ENCODE data around the gene CFAP69. TPM values are rescaled to one million over a fixed set of nuclear protein-coding genes. Genes with fewer than 3 reads are reported as not detected.

CFAP69 gene
- total and polyA plus RNA-seq, 10 of the 15 experiments (the other 5 are each of a cell fraction or from before 2014, with no cell fraction given) = 0.11 to 3.1 (median 0.48) TPM; not detected in 1

- CTCF ChIA-PET = no interaction called here
- no peak for FAIRE-seq
- no peak for TF ChIP-seq CBX5 (IDR thresholded peaks at IDR 0.05; ENCODE audit: low read depth)
- TF ChIP-seq WRNIP1 (IDR thresholded peaks at IDR 0.05; ENCODE audit: borderline replicate concordance, low read depth, low read length) = no peak
- TF ChIP-seq, protein P1, sequence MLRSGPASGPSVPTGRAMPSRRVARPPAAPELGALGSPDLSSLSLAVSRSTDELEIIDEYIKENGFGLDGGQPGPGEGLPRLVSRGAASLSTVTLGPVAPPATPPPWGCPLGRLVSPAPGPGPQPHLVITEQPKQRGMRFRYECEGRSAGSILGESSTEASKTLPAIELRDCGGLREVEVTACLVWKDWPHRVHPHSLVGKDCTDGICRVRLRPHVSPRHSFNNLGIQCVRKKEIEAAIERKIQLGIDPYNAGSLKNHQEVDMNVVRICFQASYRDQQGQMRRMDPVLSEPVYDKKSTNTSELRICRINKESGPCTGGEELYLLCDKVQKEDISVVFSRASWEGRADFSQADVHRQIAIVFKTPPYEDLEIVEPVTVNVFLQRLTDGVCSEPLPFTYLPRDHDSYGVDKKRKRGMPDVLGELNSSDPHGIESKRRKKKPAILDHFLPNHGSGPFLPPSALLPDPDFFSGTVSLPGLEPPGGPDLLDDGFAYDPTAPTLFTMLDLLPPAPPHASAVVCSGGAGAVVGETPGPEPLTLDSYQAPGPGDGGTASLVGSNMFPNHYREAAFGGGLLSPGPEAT (IDR thresholded peaks at IDR 0.05; ENCODE audit: low read depth) = no peak
- no peak for TF ChIP-seq NKRF (conservative IDR thresholded peaks at IDR 0.05)
- no peak for TF ChIP-seq ZNF622 (IDR thresholded peaks at IDR 0.05)
- TF ChIP-seq IRF4 (IDR thresholded peaks at IDR 0.05; ENCODE audit: low read depth, low read length) = no peak
- TF ChIP-seq MXI1 (IDR thresholded peaks at IDR 0.05; ENCODE audit: low read depth, low read length) = no peak
- no peak for TF ChIP-seq PML (IDR thresholded peaks at IDR 0.05; ENCODE audit: low read length)
- TF ChIP-seq SPI1 (IDR thresholded peaks at IDR 0.05; ENCODE audit: borderline replicate concordance, insufficient read depth, low read depth, low read length) = no peak
- TF ChIP-seq, protein P2, sequence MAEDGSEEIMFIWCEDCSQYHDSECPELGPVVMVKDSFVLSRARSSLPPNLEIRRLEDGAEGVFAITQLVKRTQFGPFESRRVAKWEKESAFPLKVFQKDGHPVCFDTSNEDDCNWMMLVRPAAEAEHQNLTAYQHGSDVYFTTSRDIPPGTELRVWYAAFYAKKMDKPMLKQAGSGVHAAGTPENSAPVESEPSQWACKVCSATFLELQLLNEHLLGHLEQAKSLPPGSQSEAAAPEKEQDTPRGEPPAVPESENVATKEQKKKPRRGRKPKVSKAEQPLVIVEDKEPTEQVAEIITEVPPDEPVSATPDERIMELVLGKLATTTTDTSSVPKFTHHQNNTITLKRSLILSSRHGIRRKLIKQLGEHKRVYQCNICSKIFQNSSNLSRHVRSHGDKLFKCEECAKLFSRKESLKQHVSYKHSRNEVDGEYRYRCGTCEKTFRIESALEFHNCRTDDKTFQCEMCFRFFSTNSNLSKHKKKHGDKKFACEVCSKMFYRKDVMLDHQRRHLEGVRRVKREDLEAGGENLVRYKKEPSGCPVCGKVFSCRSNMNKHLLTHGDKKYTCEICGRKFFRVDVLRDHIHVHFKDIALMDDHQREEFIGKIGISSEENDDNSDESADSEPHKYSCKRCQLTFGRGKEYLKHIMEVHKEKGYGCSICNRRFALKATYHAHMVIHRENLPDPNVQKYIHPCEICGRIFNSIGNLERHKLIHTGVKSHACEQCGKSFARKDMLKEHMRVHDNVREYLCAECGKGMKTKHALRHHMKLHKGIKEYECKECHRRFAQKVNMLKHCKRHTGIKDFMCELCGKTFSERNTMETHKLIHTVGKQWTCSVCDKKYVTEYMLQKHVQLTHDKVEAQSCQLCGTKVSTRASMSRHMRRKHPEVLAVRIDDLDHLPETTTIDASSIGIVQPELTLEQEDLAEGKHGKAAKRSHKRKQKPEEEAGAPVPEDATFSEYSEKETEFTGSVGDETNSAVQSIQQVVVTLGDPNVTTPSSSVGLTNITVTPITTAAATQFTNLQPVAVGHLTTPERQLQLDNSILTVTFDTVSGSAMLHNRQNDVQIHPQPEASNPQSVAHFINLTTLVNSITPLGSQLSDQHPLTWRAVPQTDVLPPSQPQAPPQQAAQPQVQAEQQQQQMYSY (CRISPR knock-in tag; IDR thresholded peaks at IDR 0.05) = no peak
- no peak for TF ChIP-seq NFIC (IDR thresholded peaks at IDR 0.05; ENCODE audit: low read depth, low read length)
- TF ChIP-seq CREB1 (IDR thresholded peaks at IDR 0.05; ENCODE audit: low read depth) = no peak
- no peak for TF ChIP-seq MLLT1 (IDR thresholded peaks at IDR 0.05)
- no peak for TF ChIP-seq POLR2AphosphoS5 (IDR thresholded peaks at IDR 0.05; ENCODE audit: low read length)
- TF ChIP-seq LARP7 (IDR thresholded peaks at IDR 0.05) = no peak
- TF ChIP-seq, protein P3, sequence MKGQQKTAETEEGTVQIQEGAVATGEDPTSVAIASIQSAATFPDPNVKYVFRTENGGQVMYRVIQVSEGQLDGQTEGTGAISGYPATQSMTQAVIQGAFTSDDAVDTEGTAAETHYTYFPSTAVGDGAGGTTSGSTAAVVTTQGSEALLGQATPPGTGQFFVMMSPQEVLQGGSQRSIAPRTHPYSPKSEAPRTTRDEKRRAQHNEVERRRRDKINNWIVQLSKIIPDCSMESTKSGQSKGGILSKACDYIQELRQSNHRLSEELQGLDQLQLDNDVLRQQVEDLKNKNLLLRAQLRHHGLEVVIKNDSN (IDR thresholded peaks at IDR 0.05; ENCODE audit: borderline replicate concordance, extremely low read length, insufficient read depth, low read depth, low read length) = no peak
Measured at GRCh38 chr7:90320418-90320800, 75.4 kb downstream of the CFAP69 start.

More at GRCh38 chr7:90320418-90320800, 75.4 kb downstream of the CFAP69 start:
- Histone ChIP-seq H3K79me2 (ENCODE audit: control insufficient read depth, insufficient read depth, low read length) (no peaks in the 10 kb centered on the region), H2AFZ (ENCODE audit: control insufficient read depth, low read depth, low read length) (no peak overlapping the region), H3K4me3 (no peak overlapping the region), H3K9me3 (replicated peaks; ENCODE audit: control insufficient read depth, insufficient read depth, low read length) (no peaks in the 10 kb centered on the region), H4K20me1 (ENCODE audit: control insufficient read depth, insufficient read depth) (no peaks in the 10 kb centered on the region), H3K36me3 (ENCODE audit: control insufficient read depth in 2 of 2, insufficient read depth in 2 of 2, low read length in 1 of 2) (no peaks in the 10 kb centered on the region), H3K27me3 (replicated peaks in 1 of 2; ENCODE audit: control insufficient read depth in 2 of 2, insufficient read depth in 2 of 2, low read length in 1 of 2) (peaks cover 10 to 16% of the 10 kb centered on the region in 2 experiments; a peak in 3 of 4 replicates), H3K9ac (ENCODE audit: control insufficient read depth, insufficient read depth, low read length) (no peak overlapping the region), H3K27ac (ENCODE audit: control insufficient read depth, insufficient read depth) (no peak overlapping the region), H3K4me2 (ENCODE audit: control insufficient read depth, insufficient read depth) (no peak overlapping the region), H3K4me1 (ENCODE audit: control insufficient read depth, insufficient read depth, low read length) (no peaks in the 10 kb centered on the region)
- no TSS peak for BruUV-seq (replicated peaks)
- in situ Hi-C loops (cut with MboI) = no loop called here
- WGBS (ENCODE audit: insufficient coverage, insufficient replicate concordance, low lambda C conversion rate, missing lambda C conversion rate) = 27% methylated on average over 7 of the region's 7 CpGs
- intact Hi-C loops (cut with micrococcal nuclease; ENCODE audit: unreplicated experiment) = no loop called here
- DNase-seq (ENCODE audit: low read depth, low spot score) = no peak
- no peak for ATAC-seq
- RAD21 ChIA-PET (ENCODE audit: unreplicated experiment) = no interaction called here
- POLR2A ChIA-PET = no interaction called here
- SMC1A ChIA-PET (ENCODE audit: uncharacterized antibody, unreplicated experiment) = interaction anchor here (0.6 kb wide), 1 partner anchor 406 kb away, joined by 3 read pairs; no protein-coding TSS in a partner anchor

Measured in GM12878 (cell line).